ENCODE data around the gene FAM13A. TPM values are rescaled to one million over a fixed set of nuclear protein-coding genes. Genes with fewer than 3 reads are reported as not detected.

The FAM13A gene
- total and polyA plus RNA-seq, 12 donors, result 10.1 to 61.6 (median 29.1) TPM

GRCh38 chr4:89077761-89078160 lies 20.8 kb upstream of the FAM13A start:
- intact Hi-C loops (cut with DNase I), result no loop called here
- no peak for TF ChIP-seq POLR2A (IDR thresholded peaks at IDR 0.05)
- TF ChIP-seq CTCF (IDR thresholded peaks at IDR 0.05), result no peak
- no peak overlapping the region for H3K4me3 ChIP-seq
- H3K36me3 ChIP-seq (replicated peaks in 1 of 2), result no peaks in the 10 kb centered on the region
- no peak overlapping the region for H3K27ac ChIP-seq
- no peaks in the 10 kb centered on the region for H3K4me1 ChIP-seq (replicated peaks in 1 of 2)
- H3K27me3 ChIP-seq, result no peaks in the 10 kb centered on the region
- H3K9me3 ChIP-seq (replicated peaks in 1 of 3), result no peaks in the 10 kb centered on the region
- DNase-seq, result no peak

- peaks cover 0 to 3% (median 0%) of the 10 kb centered on the region in 3 donors for H3K9me3 ChIP-seq (replicated peaks in 1 of 3)
- WGBS, 4 donors, result 67 to 96% (median 90%) methylated on average over 1 of the region's 1 CpG
- no peak overlapping the region for H3K27ac ChIP-seq
- H3K4me1 ChIP-seq (replicated peaks in 1 of 2), result no peaks in the 10 kb centered on the region
- no peaks in the 10 kb centered on the region for H3K27me3 ChIP-seq
- intact Hi-C loops (cut with DNase I), result no loop called here
- no peaks in the 10 kb centered on the region for H3K36me3 ChIP-seq (replicated peaks in 1 of 2)
- TF ChIP-seq CTCF (IDR thresholded peaks at IDR 0.05) (no peak), POLR2A (IDR thresholded peaks at IDR 0.05) (no peak)
- no peak for DNase-seq
- H3K4me3 ChIP-seq, result no peak overlapping the region
These were observed 15.9 kb upstream of the FAM13A start for GRCh38 chr4:89072921-89073320.

GRCh38 chr4:89071311-89071710 lies 14.3 kb upstream of the FAM13A start:
- intact Hi-C loops (cut with DNase I), result no loop called here
- no peak for DNase-seq
- WGBS, 4 donors, result 87 to 93% (median 90%) methylated on average over 3 of the region's 3 CpGs
- peaks cover 0 to 3% (median 0%) of the 10 kb centered on the region in 3 donors for H3K9me3 ChIP-seq (replicated peaks in 1 of 3)
- H3K27me3 ChIP-seq, result no peaks in the 10 kb centered on the region
- no peak overlapping the region for H3K4me3 ChIP-seq
- TF ChIP-seq CTCF (IDR thresholded peaks at IDR 0.05), result no peak
- no peak for TF ChIP-seq POLR2A (IDR thresholded peaks at IDR 0.05)
- no peak overlapping the region for H3K27ac ChIP-seq
- no peaks in the 10 kb centered on the region for H3K4me1 ChIP-seq (replicated peaks in 1 of 2)
- no peaks in the 10 kb centered on the region for H3K36me3 ChIP-seq (replicated peaks in 1 of 2)

GRCh38 chr4:89070041-89070440 lies 13.1 kb upstream of the FAM13A start:
- Histone ChIP-seq H3K36me3 (replicated peaks in 1 of 2) (no peaks in the 10 kb centered on the region), H3K4me1 (replicated peaks in 1 of 2) (no peaks in the 10 kb centered on the region), H3K4me3 (no peak overlapping the region), H3K27ac (no peak overlapping the region), H3K9me3 (replicated peaks in 1 of 3) (peaks cover 0 to 3% (median 0%) of the 10 kb centered on the region in 3 donors), H3K27me3 (no peaks in the 10 kb centered on the region)
- WGBS, 4 donors, result 86 to 93% (median 88%) methylated on average over 2 of the region's 2 CpGs
- intact Hi-C loops (cut with DNase I), result no loop called here
- TF ChIP-seq POLR2A (IDR thresholded peaks at IDR 0.05) (no peak), CTCF (IDR thresholded peaks at IDR 0.05) (no peak)
- DNase-seq, result no peak
